Stimulated activated CD4-positive, alpha-beta T cell treated with anti-CD3 and anti-CD28 coated beads, Interleukin-4, amount 100 ng/mL, for 4 hours (primary cell): ENCODE data around the gene PRPS1.
"Not testable (repeated sequence)": the region's sequence is repeated elsewhere in the genome, so short reads cannot be mapped to it uniquely, and the experiment has no call there.

Experiments used
- DNase-seq, 2 experiments: peaks; one replicate each; pipeline ENCODE4 v3.0.0-alpha.2; 2020

The PRPS1 gene

DNA sequence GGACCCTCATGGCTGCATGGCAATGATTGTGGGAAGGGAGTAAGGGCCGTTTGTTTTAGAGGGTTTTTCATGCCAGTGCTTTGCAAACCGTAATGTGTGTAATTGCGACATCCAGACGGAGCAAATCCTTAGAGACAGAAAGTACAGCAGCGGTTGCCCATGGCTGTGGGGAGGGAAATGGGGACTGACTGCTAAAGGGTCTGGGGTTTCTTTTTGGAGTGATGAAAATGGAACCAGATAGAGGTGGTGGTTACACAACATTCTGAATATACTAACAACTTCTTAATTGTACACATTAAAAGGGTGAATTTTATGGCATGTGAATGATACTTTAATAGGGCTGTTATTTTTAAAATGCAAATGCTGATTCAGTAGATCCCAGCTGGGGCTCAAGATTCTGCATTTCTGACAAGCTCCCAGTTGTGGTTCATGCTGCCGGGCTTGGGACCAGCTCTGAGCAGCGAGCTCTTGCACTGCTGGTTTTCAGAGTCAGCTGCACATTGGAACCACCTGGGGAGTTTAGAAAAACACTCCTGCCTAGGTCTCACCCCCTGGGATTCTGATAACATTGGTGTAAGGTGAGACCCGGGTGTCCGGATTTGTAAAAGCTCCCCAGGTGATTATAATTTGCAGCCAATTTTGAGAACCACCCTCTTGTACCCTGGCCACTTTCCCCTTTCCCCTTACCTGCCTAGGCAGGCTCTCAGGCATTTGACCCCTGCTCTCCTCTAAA, 47.7 kb downstream of the PRPS1 start:
- no peak for DNase-seq

DNA sequence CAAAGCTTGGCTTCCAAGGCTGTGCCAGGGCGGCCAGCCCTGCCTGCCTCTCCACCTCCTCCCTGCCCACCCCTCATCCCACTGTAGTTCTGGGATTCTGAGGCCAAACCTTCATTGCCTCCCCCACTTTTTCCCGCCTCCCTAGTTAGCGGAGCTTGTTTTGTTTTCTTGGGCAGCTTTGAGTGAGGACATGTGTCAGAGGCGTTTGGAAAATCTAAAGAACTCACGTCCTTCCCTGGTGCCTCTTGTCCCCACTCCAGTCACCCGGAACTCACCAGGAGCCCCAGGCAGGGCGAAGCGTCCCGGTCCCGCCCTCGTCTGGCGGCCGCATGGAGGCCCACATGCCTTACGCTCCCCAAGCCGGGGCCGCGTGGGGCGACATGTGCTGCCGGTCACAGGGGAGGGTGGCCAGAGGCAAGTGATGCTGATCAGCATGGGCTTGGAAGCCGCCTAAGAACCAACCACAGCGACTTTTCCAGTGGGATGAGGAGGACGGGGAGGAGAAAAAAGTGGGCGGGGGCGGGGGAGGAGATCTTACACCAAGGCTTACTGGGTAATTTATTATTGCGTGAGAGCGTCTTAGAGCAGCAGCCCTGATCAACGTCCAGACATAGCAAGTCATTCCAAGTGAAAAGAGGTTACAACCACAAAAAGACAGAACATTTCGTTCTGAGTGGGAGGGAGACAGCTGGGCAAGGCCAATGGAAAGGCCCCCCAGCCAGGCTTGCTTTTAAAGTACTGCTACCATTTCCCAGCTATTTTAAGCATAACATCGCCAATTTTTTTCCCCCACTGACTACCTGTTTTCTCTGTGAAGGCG, 48.5 kb downstream of the PRPS1 start:
- peak; percentile 53 to 57 for DNase-seq

DNA sequence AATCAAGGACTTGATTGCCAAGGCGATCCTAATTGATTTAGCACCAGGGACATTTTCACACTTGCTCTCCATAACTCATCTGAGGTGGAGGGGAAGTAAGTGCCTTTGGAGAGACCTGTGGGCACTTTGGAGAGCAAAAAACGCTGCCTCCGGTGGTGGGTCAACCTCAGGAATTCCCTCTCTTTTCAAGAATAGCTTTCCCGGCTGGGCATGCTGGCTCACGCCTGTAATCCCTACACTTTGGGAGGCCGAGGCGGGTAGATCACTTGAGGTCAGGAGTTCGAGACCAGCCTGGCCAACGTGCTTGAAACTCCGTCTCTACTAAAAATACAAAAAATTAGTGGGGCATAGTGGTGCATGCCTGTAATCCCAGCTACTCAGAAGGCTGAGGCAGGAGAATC, 49.2 kb downstream of the PRPS1 start:
- no peak for DNase-seq

DNA sequence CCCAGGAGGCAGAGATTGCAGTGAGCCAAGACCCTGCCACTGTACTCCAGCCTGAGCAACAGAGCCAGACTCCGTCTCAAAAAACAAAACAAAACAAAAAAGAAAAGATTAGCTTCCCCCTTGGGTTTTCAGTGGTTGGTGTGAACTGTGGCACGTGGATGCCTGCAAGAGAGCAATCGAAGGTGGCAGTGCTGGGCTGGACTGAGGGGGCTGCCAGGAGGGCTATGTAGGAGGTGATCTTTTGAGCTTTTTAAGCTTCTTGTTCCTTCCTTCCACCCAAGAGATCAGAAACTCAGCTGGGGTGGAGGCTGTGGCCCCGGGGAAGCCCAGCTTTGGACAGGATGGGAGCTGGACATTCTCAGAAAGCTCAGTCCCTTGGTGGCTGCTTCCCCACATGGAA, 49.6 kb downstream of the PRPS1 start:
- DNase-seq, result no peak

DNA sequence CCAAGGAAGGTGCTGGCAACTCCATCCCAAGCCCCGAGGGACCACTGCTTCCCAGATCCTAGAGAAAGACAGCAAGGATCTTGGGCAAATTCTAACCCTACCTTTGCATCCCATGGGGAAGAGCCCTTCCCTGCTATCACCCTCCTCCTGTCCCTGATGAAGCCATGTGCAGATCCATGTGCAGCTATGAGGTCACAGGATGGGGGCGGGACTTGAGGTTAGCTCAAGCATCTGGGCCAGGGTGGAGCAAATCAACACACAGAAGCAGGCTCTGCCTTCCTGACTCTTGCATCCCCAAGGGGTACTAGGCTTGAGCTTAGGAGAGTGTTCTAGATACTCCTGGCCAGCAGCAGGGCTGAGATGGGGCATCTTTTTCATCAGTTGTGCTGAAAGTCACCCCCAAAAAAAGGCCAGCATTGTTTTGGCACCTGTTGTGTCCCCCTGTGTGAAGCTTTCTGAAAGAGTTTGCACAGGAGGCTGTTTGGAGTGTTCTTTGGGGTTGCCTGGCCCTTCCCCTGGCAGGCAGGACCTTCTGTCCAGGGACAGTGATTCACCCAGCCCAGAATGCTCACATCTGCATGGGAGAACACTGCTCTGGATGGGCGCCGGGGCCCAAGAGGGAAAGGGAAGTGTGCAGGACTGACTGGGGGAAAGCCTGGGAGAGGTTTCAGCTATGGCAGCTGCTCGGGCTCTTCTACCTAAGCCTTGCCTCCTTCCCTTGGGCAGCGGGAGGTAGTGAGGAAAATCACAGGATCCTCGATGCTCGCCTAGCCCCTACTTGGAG, 50.8 kb downstream of the PRPS1 start:
- peak; percentile 39 to 64 for DNase-seq

DNA sequence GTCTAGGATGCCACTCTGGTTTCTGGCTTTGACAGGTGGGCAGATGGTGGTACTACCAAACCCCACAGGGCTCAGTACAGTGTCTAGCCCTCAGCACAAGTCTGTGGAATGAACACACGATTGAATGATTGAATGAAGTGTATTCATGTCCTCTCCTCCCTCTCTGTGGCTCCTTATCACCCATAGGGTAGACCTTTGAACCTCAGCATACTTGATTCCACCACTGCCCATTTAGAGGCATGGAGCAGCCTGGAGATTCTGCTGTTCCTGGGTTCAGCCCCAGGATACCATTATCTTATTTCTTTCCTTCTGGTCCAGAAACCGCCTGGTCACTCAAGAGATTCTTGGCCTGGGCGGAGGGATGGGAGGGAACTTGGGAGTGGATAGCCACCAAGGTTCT, 53.9 kb downstream of the PRPS1 start:
- DNase-seq, result no peak

DNA sequence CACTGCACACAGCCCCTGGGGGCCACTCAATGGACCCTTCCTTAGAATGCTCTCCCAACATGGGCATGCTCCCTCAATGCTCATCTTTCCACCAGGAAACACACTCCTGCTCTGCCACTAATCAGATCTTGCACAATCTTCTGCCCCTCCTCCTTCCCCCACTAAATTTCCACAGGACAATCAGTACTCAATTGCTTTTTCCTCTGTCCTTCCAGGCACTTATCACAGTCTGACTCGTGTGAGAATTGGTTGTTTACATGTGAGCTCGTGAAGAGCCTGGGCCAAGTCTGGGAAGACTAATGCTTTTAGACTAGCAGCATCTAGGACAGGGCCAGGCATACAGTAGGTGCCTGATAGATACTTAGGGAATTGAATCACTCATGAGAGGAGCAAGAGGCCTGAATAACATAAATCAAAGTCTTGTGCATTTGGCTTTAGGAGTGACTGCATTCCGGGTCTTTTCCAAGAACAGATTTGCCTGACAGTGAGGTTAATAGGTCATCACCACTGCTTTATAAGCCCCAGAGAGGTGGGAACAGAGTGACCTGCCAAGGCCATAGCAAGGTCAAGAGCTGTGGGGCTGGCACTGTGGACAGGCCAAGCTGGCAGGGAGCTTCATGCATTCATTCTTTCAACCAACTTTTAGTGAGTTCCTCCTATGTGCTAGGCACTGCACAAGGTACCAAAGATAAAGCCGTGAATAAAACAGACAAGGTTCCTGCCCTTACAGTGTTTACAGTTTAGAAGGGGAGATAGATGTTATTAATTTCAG, 55.0 kb downstream of the PRPS1 start:
- DNase-seq, result no peak

DNA sequence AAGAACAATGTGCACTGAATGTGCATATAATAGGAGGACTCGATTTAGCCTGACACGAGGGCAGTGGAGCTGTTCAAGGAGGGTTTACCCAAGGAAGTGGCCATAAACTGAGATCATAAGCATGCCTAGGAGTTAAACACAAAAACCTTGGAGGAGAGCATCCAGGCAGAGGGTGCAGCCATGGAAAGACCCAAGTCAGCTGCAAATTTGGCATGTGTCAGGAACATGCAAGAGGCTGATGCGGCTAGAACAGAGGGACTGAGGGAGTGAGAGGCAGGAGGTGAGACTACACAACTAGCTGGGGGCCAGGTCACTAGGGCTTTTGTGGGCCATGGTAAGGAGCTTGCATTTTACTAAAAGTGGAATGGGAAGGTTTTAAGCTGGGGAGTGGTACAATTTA, 55.6 kb downstream of the PRPS1 start:
- DNase-seq, result no peak

DNA sequence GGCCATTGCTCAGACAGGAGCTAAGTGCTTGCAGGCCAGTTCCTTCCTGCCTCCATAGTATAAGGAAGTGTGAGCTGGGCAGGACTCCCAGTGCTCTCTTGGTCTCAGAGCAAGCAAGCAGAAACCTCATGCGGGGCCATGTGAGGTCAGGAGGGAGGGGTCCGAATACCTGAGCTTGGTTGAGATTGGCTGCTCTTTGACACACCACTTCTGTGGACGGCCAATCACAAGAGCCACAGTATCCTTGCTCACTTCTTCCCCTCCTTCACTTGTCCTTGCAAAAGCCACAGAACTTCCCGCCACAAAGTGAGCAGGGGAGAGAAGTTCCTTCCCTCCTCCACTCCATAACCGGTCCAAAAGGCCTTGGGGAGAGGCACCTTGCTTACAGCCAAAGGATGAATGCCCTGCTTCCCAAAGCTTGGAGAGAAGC, 56.7 kb downstream of the PRPS1 start:
- DNase-seq, result no peak

DNA sequence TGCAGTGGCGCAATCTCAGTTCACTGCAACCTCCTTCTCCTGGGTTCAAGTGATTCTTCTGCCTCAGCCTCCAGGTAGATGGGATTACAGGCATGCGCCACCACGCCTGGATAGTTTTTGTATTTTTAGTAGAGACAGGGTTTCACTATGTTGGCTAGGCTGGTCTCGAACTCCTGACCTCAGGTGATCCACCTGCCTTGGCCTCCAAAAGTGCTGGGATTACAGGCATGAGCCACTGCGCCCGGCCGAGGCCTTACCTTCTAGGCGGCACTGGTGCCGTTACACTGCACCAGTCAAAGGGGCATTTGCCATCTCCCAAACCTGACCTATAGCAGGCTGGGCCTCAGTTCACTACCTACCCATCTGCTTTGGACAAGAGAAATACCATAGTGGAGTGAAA, 57.3 kb downstream of the PRPS1 start:
- not testable (repeated sequence) for DNase-seq

DNA sequence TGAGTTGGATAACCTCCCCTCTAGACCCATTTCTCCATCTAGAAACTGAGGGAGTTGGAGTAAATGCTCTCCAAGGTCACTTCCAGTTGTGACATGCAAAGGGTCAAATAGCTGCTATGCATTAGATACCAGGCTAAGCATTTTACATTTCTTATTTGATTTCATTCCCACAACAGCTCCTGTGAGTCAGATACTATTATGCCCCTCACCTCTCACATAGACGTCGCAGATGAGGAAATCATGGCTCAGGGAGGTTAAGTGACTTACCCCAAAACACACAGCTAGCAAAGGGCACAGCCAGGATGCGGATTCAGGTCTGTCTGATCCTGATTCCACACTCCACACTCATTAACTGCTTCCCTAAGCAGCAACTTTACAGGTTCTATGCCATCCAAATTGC, 57.7 kb downstream of the PRPS1 start:
- DNase-seq, result no peak

DNA sequence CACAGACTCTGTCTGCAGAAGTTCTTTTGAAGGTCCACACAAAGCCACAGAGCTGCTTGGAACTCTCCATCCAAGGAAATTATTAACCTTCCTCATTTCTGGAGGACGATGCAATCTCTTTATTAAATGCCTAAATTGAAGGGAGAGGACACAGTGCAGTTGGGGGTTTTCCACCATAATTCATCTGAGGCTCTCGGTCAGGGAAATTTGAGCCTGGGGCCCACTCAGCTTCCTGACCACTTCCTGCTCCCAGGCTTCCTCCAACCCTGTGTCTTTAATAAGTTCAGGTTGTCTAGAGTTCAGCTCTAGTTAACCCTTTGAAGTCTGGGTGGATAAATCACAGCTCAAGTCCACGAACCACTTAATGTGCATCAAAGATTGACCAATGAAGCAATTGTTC, 58.5 kb downstream of the PRPS1 start:
- no peak for DNase-seq

DNA sequence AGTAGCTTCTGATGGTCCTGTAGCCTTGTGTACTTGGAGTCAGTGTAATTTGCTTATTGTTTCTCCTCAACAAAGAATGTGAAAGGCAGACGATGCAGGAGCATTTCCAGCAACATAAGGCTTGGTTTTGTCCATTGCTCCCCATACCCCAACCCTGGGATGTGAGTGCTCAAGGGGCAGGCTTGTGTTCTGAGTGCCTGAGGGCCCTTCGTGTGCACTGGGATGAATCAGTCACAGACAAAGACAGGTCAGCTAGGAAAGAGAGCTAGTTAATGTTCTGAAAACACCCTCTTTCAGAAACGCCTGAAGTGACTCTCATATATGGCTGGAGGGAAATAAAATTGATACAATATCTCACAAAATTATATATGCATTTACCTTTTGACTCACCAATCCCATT, 59.1 kb downstream of the PRPS1 start:
- DNase-seq, result no peak

DNA sequence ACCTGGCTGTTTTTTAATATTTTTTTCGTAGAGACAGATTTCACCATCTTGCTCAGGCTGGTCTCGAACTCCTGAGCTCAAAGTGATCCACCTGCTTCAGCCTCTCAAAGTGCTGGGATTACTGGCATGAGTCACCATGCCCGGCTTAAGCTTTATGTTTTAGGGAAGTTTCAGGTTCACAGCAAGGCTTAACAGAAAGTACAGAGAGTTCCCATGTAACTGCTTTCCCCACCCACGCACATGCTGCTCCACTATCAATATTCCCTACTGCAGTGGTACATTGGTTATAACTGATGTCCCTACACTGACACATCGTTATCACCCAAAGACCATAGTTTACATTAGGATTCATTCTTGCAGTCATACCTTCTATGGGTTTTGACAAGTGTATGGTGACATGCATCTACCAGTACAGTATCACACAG, 62.7 kb downstream of the PRPS1 start:
- no peak for DNase-seq

DNA sequence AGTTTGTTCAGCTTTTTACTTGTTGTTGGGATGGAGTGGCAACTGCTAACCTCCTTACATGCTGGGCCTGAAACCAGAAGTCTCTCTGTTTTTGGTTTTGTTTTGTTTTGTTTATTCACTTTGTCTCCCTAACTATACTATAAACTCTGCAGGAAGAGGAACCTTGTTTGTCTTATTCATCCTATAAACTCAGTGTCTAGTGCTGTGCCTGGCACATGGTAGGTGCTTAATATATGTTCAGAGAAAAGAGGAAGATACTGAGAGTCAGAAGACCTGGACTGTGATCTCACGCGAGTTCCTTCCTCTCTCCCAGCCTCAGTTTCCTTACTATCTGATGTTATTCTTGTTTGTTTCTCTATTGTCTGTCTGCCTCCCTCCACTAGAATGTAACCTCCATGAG, 71.3 kb downstream of the PRPS1 start:
- no peak for DNase-seq

DNA sequence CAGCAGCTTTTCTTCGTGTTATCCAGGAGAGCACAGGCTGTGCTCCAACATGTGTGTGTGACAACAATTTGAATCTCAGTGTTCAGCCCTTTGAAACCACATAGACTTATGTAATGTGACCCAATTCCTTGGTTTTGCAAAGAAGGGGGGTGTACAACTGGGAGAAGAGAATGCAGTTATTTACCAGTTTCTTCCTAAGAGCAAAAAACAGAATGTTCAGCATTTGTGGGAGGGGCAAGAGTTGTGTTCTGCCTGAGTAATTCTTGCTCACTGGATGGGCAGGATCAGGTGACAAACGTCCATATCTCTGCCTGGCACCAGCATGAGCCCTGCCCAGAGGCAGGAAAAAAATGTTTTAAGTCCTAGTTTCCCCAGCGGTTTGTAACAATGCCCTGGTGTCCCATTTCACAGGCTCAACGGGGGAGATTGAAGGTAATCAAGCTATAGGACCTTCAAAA, 72.0 kb downstream of the PRPS1 start:
- no peak for DNase-seq
